ENCODE measurements around the gene ACSF3. TPM values are rescaled to one million over a fixed set of nuclear protein-coding genes. Genes with fewer than 3 reads are reported as not detected.
"Not testable (repeated sequence)": the region's sequence is repeated elsewhere in the genome, so short reads cannot be mapped to it uniquely, and the experiment has no call there.

The ACSF3 gene
- total RNA-seq, 1 donor from 2014 or later = 41.1 TPM

DNA sequence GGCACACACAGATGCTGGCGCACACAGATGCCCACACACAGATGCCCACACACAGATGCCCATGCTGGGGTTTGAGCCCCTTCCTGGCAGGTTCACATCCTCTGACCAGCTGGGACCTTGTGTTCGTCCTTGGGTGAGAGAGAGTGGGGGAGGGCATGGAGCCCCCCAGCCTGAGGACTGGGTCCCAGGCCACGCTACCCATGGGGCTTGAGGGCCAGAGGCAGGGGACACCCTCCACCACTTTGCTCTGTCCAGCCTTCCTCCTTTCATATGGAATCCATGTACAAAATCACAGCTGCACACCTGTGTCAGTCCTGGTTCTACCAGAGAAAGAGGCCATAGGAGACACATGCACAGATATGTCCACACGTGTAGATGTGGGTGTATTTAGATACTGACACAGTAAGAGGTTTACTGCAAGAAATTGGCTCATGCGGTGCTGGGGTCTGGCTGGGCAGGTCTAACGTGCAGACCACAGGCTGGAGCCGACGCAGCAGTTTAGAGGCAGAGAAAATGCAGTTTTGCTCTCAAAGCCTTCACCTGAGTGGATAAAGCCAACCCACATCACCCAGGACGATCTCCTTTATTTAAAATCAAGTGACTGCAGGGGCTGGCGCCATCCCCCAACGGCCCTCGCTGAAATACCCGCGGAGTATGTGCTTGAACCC, 95.8 kb downstream of the ACSF3 start:
- intact Hi-C loops (cut with DNase I) = no loop called here
- no peak for DNase-seq (ENCODE audit: low spot score)
- no peak for ATAC-seq

DNA sequence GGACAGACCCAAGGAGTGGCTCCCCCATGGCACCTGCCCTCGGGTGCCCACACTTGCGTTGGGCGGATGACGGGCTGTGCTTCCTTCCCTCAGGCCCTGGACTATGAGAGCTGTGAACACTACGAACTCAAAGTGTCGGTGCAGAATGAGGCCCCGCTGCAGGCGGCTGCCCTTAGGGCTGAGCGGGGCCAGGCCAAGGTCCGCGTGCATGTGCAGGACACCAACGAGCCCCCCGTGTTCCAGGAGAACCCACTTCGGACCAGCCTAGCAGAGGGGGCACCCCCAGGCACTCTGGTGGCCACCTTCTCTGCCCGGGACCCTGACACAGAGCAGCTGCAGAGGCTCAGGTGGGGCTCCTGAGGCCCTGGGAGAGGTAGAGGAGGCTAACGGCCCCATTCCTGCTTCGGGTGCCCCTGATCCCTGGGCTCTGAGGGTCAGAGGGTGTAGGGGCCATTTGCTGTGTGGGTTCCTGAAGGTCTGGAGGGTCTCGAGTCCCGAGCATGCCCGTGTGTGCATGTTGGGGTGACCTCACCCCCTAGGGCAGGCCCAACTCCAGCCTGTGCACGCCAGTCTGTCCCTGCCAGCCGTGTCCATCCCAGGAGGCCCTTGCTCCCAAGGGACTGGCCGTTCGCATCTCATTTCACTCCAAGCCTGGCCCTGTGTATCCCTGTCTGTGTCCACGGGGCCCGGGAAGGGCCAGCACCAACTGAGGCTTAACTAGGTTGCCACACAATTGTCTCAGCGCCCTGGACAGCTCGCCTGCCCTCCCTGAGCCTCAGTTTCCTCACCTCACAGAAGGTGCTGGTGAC, 96.7 kb downstream of the ACSF3 start:
- no peak for DNase-seq (ENCODE audit: low spot score)
- no peak for ATAC-seq
- intact Hi-C loops (cut with DNase I) = no loop called here

DNA sequence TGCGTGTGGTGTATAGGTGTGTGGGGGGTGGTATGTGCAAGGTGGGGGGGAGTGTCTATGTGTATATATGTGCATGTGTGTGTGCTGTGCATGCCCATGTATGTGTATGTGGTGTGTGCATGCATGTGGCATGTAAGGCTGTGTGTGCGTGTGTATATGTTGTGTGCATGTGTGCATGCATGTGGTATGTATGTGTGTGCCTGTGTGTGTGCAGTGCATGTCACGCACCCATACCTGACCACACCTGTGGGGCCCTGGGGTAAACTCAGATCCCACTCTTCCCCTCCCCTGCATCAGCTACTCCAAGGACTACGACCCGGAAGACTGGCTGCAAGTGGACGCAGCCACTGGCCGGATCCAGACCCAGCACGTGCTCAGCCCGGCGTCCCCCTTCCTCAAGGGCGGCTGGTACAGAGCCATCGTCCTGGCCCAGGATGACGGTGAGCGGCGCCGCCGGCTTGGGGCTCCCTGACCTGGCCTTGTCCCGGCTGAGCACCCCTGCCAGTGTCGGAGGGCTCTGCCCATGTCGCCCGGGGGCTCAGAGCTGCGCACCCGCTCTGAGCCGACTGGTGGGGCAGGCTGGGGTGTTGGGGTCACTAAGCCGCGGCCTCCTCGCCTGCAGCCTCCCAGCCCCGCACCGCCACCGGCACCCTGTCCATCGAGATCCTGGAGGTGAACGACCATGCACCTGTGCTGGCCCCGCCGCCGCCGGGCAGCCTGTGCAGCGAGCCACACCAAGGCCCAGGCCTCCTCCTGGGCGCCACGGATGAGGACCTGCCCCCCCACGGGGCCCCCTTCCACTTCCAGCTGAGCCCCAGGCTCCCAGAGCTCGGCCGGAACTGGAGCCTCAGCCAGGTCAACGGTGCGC, 97.6 kb downstream of the ACSF3 start:
- DNase-seq (ENCODE audit: low spot score) (no peak), ATAC-seq (no peak)
- intact Hi-C loops (cut with DNase I) = no loop called here

DNA sequence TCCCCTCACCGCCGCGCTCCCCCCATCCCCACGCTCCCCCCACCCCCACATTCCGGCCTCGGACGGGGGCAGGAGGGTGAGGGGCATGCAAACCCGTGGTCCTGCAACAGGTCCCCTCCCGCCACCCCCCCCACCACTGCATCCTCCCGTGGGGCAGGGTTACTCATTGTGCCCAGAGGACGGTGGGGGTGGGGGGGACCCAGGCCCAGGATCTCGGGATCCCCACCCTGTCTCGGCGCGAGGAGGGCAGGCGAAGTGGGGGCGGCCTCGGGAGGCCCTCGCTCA, 98.2 kb downstream of the ACSF3 start:
- ATAC-seq (no peak), DNase-seq (ENCODE audit: low spot score) (no peak)
- intact Hi-C loops (cut with DNase I) = no loop called here

DNA sequence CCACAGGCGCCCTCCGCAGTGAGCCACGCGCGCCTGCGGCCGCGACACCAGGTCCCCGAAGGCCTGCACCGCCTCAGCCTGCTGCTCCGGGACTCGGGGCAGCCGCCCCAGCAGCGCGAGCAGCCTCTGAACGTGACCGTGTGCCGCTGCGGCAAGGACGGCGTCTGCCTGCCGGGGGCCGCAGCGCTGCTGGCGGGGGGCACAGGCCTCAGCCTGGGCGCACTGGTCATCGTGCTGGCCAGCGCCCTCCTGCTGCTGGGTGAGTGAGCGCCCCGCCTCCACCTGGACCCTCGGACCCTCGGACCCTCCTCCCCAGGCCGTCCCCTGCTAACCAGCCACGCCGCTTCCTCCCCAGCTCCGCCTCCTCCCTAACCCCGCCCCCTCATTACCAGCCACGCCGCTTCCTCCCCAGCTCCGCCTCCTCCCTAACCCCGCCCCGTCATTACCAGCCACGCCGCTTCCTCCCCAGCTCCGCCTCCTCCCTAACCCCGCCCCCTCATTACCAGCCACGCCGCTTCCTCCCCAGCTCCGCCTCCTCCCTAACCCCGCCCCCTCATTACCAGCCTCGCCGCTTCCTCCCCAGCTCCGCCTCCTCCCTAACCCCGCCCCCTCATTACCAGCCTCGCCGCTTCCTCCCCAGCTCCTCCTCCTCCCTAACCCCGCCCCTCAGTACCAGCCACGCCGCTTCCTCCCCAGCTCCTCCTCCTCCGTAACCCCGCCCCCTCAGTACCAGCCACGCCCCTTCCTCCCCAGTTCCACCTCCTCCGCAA, 98.7 kb downstream of the ACSF3 start:
- intact Hi-C loops (cut with DNase I); DNase-seq (ENCODE audit: low spot score): not testable (repeated sequence)
- peak; percentile 77 for ATAC-seq

DNA sequence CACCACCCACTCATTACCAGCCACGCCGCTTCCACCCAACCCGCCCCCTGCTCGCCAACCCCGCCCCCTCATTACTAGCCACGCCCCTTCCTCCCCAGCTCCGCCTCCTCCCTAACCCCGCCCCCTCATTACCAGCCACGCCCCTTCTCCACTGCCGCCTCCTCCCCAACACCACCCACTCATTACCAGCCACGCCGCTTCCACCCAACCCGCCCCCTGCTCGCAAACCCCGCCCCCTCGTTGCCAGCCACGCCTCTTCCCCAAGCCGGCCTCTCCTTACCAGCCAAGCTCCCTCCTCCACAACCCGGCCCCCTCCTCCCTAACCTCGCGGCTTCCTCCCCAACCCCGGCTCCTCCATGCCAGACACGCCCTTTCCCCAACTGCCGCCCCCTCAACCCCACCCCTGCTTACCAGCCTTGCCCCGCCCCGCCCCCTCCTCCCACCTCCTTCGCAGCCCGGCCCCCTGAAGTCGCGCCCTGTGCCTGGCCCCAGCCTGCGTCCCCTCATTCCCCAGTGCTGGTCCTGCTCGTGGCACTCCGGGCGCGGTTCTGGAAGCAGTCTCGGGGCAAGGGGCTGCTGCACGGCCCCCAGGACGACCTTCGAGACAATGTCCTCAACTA, 99.4 kb downstream of the ACSF3 start:
- ATAC-seq = peak; percentile 76
- DNase-seq (ENCODE audit: low spot score) = peak; percentile 86
- intact Hi-C loops (cut with DNase I) = no loop called here

DNA sequence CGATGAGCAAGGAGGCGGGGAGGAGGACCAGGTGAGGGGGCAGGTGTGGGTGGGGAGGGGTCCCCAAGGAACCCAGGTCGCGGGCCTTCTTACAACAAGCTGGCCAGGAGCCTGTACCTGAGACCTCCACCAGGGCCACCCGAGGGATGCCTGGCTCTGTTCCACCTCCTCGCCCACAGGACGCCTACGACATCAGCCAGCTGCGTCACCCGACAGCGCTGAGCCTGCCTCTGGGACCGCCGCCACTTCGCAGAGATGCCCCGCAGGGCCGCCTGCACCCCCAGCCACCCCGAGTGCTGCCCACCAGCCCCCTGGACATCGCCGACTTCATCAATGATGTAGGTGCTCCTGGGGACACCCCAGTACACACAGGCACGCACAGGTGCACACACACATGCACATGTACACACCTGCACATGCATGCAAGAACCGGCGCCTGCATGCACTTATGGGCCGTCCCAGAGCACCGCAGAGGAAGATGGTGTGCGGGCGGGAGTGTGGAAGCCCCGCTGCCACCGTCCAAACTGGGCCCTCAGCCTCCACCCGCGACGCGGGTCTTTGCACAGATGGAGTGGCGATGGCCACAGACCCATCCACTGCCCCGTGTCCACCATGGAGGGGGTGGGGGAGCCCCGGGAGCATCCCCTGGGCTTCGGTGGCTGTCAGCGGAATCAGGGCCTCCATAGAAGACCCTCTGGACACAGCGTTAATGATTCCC, 100.1 kb downstream of the ACSF3 start:
- intact Hi-C loops (cut with DNase I) = no loop called here
- DNase-seq (ENCODE audit: low spot score) (no peak), ATAC-seq (peak; percentile 7)

DNA sequence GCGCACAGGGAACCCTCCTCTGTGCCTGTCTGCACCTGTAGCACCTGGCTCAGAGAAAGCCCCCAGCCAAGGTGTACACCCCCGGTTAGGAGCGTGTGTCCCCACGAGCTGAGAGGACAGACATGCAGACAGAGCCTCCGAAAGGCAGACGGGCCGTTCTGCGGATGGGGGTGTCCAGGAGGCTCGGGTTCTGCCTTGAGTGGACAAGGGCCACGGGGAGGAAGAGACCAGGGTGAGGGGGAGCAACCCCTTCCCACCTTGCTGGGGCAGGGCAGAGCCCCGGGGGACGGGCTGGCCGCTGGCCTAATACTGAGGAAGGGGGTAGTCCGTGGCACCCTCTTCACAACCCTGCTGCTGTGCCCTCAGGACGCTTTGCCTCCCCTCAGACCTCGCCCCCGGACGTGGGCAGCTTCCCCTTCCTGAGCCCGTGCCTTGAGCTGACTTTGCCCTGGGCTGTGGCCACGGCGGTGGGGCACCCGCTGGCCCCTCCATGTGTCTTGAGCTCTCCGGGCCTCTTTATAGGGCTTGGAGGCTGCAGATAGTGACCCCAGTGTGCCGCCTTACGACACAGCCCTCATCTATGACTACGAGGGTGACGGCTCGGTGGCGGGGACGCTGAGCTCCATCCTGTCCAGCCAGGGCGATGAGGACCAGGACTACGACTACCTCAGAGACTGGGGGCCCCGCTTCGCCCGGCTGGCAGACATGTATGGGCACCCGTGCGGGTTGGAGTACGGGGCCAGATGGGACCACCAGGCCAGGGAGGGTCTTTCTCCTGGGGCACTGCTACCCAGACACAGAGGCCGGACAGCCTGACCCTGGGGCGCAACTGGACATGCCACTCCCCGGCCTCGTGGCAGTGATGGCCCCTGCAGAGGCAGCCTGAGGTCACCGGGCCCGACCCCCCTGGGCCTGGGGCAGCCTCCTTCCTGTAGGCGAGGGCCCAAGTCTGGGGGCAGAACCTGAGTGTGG, 101.0 kb downstream of the ACSF3 start:
- DNase-seq (ENCODE audit: low spot score) (peak; percentile 58), ATAC-seq (no peak)
- intact Hi-C loops (cut with DNase I) = no loop called here

DNA sequence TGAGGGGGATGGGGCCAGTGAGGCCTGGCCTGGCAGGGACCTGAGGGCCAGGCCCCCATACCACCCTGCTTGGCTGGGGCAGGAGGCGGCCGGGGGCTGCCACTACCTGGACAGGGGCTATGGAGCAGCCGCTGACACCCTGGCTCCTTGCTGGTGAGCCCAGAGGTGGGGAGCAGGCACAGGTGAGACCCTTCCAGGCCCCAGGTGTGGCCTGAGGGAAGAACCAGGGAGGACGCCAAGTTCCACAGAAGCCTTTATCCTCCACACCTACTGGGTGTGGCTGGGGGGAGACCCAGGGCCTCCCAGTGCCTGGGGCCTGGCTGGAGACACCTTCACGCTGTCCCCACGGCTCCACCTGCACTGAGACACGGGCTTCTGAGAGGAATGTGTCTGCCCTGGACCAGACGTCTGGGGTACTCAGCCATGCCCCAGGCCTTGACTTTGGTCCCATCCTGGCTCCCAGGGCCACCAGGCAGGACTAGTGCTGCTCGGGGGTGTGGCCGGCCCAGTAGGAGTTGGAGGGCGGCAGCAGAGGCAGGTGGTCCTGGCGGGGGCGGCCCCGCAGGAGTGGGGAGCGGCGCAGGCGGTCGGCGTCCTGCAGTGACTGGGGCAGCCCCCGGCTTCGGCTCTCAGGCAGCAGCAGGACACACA, 102.0 kb downstream of the ACSF3 start:
- DNase-seq (ENCODE audit: low spot score) = peak; percentile 52
- ATAC-seq = no peak
- intact Hi-C loops (cut with DNase I) = no loop called here

DNA sequence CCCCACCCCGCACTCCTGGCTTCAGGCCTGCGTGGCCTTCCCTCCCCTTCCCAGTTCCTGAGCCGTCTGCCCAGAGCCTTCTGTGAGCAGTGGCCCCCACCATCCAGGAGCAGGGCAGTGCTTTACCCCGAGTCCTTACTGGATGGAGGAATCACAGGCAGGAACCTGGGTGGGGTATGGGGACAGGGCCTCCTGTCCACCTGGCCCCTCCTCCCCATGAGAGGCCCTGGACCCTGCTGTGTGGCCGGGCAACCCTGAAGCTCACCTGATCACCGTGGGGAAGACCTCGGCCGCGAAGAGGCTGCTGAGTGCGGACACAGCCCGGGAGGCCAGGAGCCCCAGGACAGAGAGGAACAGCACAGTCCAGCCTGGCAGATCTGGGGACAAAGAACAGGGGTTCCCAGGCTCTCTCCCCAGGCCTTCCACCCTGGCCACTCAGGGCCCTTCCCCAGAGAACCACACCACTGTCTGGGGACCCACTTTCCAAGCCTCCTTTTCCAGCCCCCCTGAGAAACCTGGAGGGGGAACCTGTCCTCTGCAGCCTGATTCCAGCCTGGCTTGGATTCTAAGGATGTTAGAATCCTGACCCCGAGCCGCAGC, 103.5 kb downstream of the ACSF3 start:
- DNase-seq (ENCODE audit: low spot score) (peak; percentile 53), ATAC-seq (no peak)
- intact Hi-C loops (cut with DNase I) = no loop called here

DNA sequence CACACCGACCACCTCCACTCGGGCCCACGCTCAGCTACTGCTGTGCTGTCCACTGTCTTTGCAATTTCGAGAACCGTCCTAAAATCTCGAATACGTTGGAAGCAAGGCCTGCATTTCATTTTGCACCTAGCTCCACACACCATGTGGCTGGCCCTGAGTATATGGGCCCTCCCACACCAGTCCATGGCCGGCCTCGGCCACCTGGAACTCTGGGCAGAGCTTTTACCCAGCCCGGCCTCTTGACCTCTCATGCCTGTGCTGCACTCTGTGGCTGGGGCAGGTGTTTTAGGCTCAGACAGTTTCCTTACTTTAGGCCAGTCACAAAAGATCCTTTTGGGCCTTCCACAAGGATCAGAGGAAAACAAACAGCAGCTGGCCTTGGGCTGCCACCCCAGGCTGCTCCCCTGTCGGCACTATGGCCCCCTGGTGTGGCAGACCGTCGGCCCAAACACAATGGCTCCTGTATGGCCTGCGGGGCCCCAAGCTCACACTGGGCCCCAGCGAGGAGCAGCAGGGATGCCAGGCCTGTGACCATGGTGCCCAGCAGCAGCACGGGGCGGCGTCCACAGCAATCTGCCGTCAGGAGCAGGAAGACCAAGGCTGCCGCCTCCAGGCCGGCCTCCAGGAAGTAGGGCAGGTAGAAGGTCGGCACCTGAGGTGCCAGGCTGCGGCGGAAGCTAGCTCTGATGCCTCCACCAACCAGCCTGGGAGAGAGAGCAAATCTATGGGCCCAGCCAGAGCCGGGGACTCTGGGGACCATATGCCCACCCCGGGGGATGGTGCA, 104.2 kb downstream of the ACSF3 start:
- ATAC-seq (no peak), DNase-seq (ENCODE audit: low spot score) (peak; percentile 53)
- intact Hi-C loops (cut with DNase I) = no loop called here

DNA sequence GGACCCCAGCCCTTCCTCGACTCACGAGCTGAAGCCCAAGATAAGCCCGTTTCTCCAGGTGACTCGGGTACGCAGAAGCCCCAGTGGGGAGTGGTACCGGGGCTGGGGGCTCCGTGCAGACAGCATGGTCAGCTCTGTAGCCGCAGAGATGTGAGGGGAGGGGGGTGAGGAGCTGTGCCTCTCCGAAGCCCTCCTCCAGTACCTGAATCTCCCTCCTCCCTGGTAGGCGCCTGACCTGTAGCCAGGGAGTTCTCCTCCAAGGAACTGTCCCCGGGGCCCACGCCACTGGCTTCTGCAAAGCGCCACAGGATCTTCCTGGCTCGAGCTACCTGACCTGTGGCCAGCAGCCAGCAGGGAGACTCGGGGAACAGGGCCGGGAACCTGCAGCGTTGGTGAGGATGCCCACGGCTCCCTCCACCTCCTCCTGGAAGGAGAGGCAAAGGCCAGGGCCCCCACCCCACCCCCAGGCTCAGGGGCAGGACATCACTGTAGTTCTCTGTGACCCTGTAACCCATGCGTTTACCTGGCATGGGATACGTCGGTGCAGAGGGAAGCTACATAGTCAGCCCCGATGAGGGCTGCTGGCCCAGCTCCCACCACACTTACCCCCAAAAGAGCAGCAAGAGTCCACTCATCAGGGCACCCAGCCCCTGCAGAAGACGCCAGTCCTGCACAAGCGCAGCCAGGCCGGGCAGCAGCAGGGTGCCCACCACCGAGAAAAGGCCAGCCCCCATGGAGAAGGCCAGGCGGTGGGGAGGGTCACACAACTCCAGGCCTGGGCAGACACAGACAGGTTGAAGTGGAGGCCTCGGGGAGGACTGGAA, 105.0 kb downstream of the ACSF3 start:
- ATAC-seq = no peak
- DNase-seq (ENCODE audit: low spot score) = peak; percentile 53
- intact Hi-C loops (cut with DNase I) = no loop called here

DNA sequence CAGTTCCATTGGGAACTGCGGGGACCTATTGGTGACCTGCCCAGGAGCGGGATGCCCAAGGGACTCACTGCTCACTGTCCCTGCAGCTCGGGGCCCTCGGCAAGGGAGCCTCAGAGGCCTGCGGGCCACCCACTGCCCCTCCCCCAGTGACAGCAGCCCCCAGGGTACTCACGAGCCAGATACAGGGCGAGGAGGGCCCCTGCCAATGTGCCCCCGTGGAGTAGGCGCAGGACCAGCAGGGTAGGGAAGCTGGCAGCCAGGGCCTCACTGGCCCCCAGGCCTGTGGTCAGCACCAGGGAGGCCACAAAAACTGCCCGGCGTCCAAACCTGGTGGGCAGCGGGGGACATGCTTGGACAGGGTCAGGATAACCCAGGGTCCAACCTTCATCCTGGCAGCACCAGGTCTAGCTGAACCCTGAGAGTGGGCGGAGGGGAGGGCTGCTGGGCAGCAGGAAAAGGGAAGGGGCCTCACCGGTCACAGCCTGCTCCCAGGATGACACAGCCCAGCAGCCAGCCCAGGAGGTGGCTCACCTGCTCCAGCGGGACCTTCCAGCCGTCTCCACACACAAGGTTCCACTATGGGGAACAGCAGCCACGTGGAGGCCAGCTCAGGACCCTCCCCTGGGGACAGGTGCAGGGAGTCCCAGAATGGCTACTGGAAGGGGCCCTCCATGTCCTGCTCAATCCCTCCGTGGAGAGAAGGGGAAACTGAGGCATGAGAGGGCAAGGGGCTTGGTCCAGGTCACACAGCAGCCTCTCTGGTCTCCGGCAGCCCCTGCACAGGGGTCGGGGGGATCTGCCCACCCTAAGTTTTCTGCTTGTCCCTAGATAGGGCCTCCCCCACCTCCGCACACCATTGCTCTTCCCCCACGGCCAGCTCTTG, 105.8 kb downstream of the ACSF3 start:
- peak; percentile 52 for DNase-seq (ENCODE audit: low spot score)
- ATAC-seq = no peak
- intact Hi-C loops (cut with DNase I) = no loop called here

All from sciatic nerve (tissue), 2 donors.